SU-DHL-6 (cell line): ENCODE measurements around the gene PKN1.
A peak's percentile ranks its signal among the peaks of the same experiment; 100 is the strongest.

ENCODE experiments used
- H2AFZ ChIP-seq: fragments of 200-600 bp; sonication (generic); 2 replicates; pipeline ENCODE4 v1.6.1; 2014; ENCODE audit warnings: low read depth, mild to moderate bottlenecking, moderate library complexity, mixed read lengths, antibody characterized with exemption, low read length; ENCODE audit not compliant: severe bottlenecking
- H3F3A ChIP-seq: fragments of 200-600 bp; shearing (Covaris generic); 2 replicates; pipeline ENCODE4 v1.6.0; 2016; ENCODE audit warnings: antibody characterized with exemption, mild to moderate bottlenecking; ENCODE audit not compliant: insufficient read depth
- H3K27ac ChIP-seq: fragments of 200-600 bp; sonication (generic); 2 replicates; pipeline ENCODE4 v1.5.1; 2016; ENCODE audit warnings: low read depth, mild to moderate bottlenecking, low read length, moderate library complexity, mixed read lengths
- H3K27me3 ChIP-seq: fragments of 200-600 bp; sonication (generic), shearing (Covaris generic); 2 replicates; pipeline ENCODE4 v1.6.0; 2014; ENCODE audit warnings: mild to moderate bottlenecking, low read length
- H3K36me3 ChIP-seq: fragments of 200-600 bp; sonication (generic); 2 replicates; pipeline ENCODE4 v1.6.1; 2014; ENCODE audit warnings: mild to moderate bottlenecking, low read length, mixed read lengths
- H3K4me2 ChIP-seq: fragments of 300-600, 200-600 bp; shearing (Covaris generic), sonication (generic); 2 replicates; pipeline ENCODE4 v1.6.0; 2014; ENCODE audit warnings: low read length, low read depth, mild to moderate bottlenecking; ENCODE audit not compliant: poor library complexity, severe bottlenecking
- H3K4me3 ChIP-seq: fragments of 200-600 bp; sonication (generic); 2 replicates; pipeline ENCODE4 v1.5.1; 2014; ENCODE audit warnings: antibody characterized with exemption, low read length, mild to moderate bottlenecking, mixed read lengths; ENCODE audit not compliant: insufficient read depth, poor library complexity, severe bottlenecking
- H3K79me2 ChIP-seq: fragments of 200-600 bp; sonication (generic); 2 replicates; pipeline ENCODE4 v1.6.1; 2014; ENCODE audit warnings: mild to moderate bottlenecking, low read length, moderate library complexity; ENCODE audit not compliant: insufficient read depth
- H3K9ac ChIP-seq: fragments of 200-600 bp; sonication (generic); 2 replicates; pipeline ENCODE4 v1.7.0; 2014; ENCODE audit warnings: mild to moderate bottlenecking, low read length
- H3K9me2 ChIP-seq: fragments of 200-600 bp; sonication (generic); replicated peaks from 2 replicates; pipeline ENCODE4 v1.6.1; 2014; ENCODE audit warnings: low read length; ENCODE audit not compliant: insufficient read depth
- H3K9me3 ChIP-seq: fragments of 200-600 bp; sonication (generic); 2 replicates; pipeline ENCODE4 v1.6.1; 2014; ENCODE audit warnings: low read length, mixed read lengths; ENCODE audit not compliant: insufficient read depth
- H4K20me1 ChIP-seq: fragments of 200-600 bp; sonication (generic); 2 replicates; pipeline ENCODE4 v1.6.1; 2014; ENCODE audit warnings: low read depth, mild to moderate bottlenecking, antibody characterized with exemption, low read length, moderate library complexity, mixed read lengths
- CTCF ChIP-seq: fragments of 200-600 bp; sonication (generic); IDR thresholded peaks from one replicate; pipeline ENCODE4 v1.5.1; 2017; ENCODE audit warnings: antibody characterized with exemption, mild to moderate bottlenecking, low read length, moderate library complexity; ENCODE audit not compliant: insufficient read depth, poor library complexity, severe bottlenecking
- EZH2phosphoT487 ChIP-seq: fragments of 200-600 bp; sonication (generic), shearing (Covaris generic); conservative IDR thresholded peaks from 2 replicates; pipeline ENCODE4 v1.6.1; 2018; ENCODE audit warnings: mild to moderate bottlenecking, antibody characterized with exemption, low read length, moderate library complexity, mixed read lengths

The PKN1 gene

GRCh38 chr19:14413693-14414181 is 19.4 kb upstream of the PKN1 start:
- no peaks in the 10 kb centered on the region for H3K9me3 ChIP-seq
- H4K20me1 ChIP-seq: peaks cover 41% of the 10 kb centered on the region

GRCh38 chr19:14414926-14415690 is 18.0 kb upstream of the PKN1 start:
- Histone ChIP-seq H3K4me3 (no peak overlapping the region), H3K4me2 (no peak overlapping the region), H3K9ac (no peak overlapping the region), H3K9me3 (no peaks in the 10 kb centered on the region), H3K36me3 (peaks cover 11% of the 10 kb centered on the region; the same call in 1 of the 2 replicates), H2AFZ (no peak overlapping the region), H3K27ac (no peak overlapping the region), H3K9me2 (no peaks in the 10 kb centered on the region), H3F3A (peaks cover 18% of the 10 kb centered on the region; the same call in 1 of the 2 replicates), H3K27me3 (no peaks in the 10 kb centered on the region), H4K20me1 (peaks cover 41% of the 10 kb centered on the region), H3K79me2 (peaks cover 83% of the 10 kb centered on the region)
- TF ChIP-seq EZH2phosphoT487: no peak
- TF ChIP-seq CTCF: no peak

More at GRCh38 chr19:14413693-14414181, 19.4 kb upstream of the PKN1 start:
- Histone ChIP-seq H3K9me2 (no peaks in the 10 kb centered on the region), H3K79me2 (peaks cover 81% of the 10 kb centered on the region), H3F3A (peaks cover 20% of the 10 kb centered on the region), H3K27me3 (no peaks in the 10 kb centered on the region), H3K9ac (no peak overlapping the region), H3K4me3 (no peak overlapping the region), H3K27ac (no peak overlapping the region), H3K4me2 (no peak overlapping the region), H2AFZ (no peak overlapping the region), H3K36me3 (peaks cover 11% of the 10 kb centered on the region; the same call in 1 of the 2 replicates)
- TF ChIP-seq EZH2phosphoT487: no peak
- TF ChIP-seq CTCF: no peak

- Histone ChIP-seq H3K9me2 (no peaks in the 10 kb centered on the region), H3K4me2 (peak overlapping the region; percentile 99), H3K4me3 (peak overlapping the region; percentile 97), H3K79me2 (peaks cover 71% of the 10 kb centered on the region), H3K9ac (peak overlapping the region; percentile 98), H4K20me1 (peaks cover 36% of the 10 kb centered on the region), H2AFZ (no peak overlapping the region), H3K9me3 (no peaks in the 10 kb centered on the region), H3K27ac (peak overlapping the region; percentile 88), H3K36me3 (0 out of 2 replicates have a peak, but pooled peaks cover 7% of the 10 kb centered on the region), H3K27me3 (no peaks in the 10 kb centered on the region), H3F3A (peaks cover 16% of the 10 kb centered on the region; the same call in 1 of the 2 replicates)
- TF ChIP-seq CTCF (no peak), EZH2phosphoT487 (no peak)
Observed at GRCh38 chr19:14416817-14417231, 16.3 kb upstream of the PKN1 start.
